ENCODE results near the gene RPTOR. TPM values are rescaled to one million over a fixed set of nuclear protein-coding genes. Genes with fewer than 3 reads are reported as not detected.

The RPTOR gene
- total RNA-seq, 1 experiment from 2014 or later, result 25.1 TPM

DNA sequence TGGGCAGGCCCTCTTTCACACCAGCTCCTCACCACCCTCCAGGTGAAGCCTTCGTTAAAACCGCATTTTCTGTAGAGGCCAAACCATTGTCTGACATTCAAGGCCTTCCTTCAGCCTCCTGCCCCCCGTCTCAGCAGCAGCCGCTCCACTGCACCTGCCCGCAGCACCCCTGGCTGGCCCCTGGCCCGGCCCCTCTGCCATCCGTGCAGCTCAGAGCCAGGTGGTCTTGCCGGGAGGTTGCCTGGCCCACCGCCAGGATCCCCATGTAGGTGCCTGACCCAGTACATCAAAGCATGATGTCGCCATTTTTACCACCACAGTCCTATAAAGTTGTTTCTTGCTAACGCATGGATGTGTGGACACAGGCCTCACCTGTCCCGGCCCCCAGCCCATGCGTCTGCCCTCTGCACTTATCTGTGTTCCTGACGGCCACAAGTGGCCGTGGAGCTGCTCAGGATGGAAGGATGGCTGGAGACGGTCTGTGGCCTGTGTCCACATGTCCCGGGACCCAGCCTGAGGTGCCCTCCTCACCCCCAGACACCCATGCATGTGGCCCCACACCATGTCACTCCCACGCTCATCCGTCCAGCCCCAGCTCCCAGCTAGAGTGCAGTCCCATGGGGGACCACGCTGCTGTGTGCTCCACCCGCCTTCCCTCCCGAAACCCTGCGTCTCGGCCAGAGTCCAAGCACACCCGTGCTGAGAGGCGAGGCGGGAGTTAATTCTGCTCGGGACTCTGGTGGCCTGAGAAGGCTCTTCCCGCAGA is 357.7 kb downstream of the RPTOR start:
- no peak overlapping the region for H3K56ac ChIP-seq (ENCODE audit: insufficient read length, low read depth, low read length)
- no peak overlapping the region for H2BK5ac ChIP-seq (ENCODE audit: insufficient read length, low read length)
- no peak overlapping the region for H3K18ac ChIP-seq (ENCODE audit: insufficient read length, low read depth, low read length)
- no peak overlapping the region for H2BK20ac ChIP-seq (ENCODE audit: low read depth, low read length, poor library complexity, severe bottlenecking)
- H4K5ac ChIP-seq (ENCODE audit: insufficient read length, low read depth, low read length), result no peak overlapping the region
- no peaks in the 10 kb centered on the region for H3K4me1 ChIP-seq (ENCODE audit: insufficient read depth, low read length)
- H4K20me1 ChIP-seq (ENCODE audit: control insufficient read depth, insufficient read depth, insufficient read length), result no peaks in the 10 kb centered on the region
- no peak overlapping the region for H4K8ac ChIP-seq (replicated peaks; ENCODE audit: insufficient read length, low read depth, low read length)
- no peak for DNase-seq
- H3K36me3 Mint-ChIP-seq (ENCODE audit: insufficient read depth in 1 of 3, low read depth in 3 of 3), result peaks cover 0 to 8% (median 6%) of the 10 kb centered on the region in 3 experiments; a peak in 3 of 7 replicates
- peaks cover 3% of the 10 kb centered on the region; the same call in 1 of the 2 replicates for H3K27me3 Mint-ChIP-seq (ENCODE audit: low read depth)
- no peak overlapping the region for H2BK12ac ChIP-seq (ENCODE audit: insufficient read length, low read depth, low read length)
- peak overlapping the region in 1 of 3 experiments; percentile 77; a peak in 3 of 7 replicates for H3K27ac Mint-ChIP-seq
- H3T11ph ChIP-seq (ENCODE audit: low read length), result no peak overlapping the region
- H2AFZ ChIP-seq (ENCODE audit: low read length), result no peak overlapping the region
- no peak overlapping the region for H3K4ac ChIP-seq (ENCODE audit: low read depth, low read length)
- H3K9me3 Mint-ChIP-seq, result no peaks in the 10 kb centered on the region
- peaks cover 5 to 7% of the 10 kb centered on the region in 2 experiments for H3K4me1 Mint-ChIP-seq
- H3K79me1 ChIP-seq (ENCODE audit: insufficient read depth, low read depth, low read length, poor library complexity, severe bottlenecking), result no peaks in the 10 kb centered on the region
- H3K4me3 Mint-ChIP-seq, result no peak overlapping the region
- H4K91ac ChIP-seq (ENCODE audit: insufficient read length, low read depth, low read length), result no peak overlapping the region
- no peak overlapping the region for H2BK120ac ChIP-seq (ENCODE audit: low read depth, low read length, poor library complexity, severe bottlenecking)
- no peaks in the 10 kb centered on the region for H3K27me3 ChIP-seq (ENCODE audit: insufficient read depth, low read length)
- no peak overlapping the region; the same call in 1 of the 2 replicates for H3K14ac ChIP-seq (ENCODE audit: insufficient read depth, low read length)
- H3K9me3 ChIP-seq (ENCODE audit: control insufficient read depth, low read depth, low read length), result no peaks in the 10 kb centered on the region
- H3K23ac ChIP-seq (ENCODE audit: insufficient read length, low read depth, low read length), result no peak overlapping the region
- WGBS (ENCODE audit: extremely low coverage, insufficient read length, low lambda C conversion rate), result no CpG with 5 or more reads among the region's 29 CpGs
- no peaks in the 10 kb centered on the region for H3K23me2 ChIP-seq (ENCODE audit: insufficient read length, low read depth, low read length, poor library complexity, severe bottlenecking)
- no peaks in the 10 kb centered on the region for H3K79me2 ChIP-seq (ENCODE audit: insufficient read depth, low read length)
- no peak overlapping the region for H2BK15ac ChIP-seq (ENCODE audit: low read depth, low read length)
- no peak overlapping the region for H2AK5ac ChIP-seq (ENCODE audit: insufficient read length, low read length)
- TF ChIP-seq, protein P1, sequence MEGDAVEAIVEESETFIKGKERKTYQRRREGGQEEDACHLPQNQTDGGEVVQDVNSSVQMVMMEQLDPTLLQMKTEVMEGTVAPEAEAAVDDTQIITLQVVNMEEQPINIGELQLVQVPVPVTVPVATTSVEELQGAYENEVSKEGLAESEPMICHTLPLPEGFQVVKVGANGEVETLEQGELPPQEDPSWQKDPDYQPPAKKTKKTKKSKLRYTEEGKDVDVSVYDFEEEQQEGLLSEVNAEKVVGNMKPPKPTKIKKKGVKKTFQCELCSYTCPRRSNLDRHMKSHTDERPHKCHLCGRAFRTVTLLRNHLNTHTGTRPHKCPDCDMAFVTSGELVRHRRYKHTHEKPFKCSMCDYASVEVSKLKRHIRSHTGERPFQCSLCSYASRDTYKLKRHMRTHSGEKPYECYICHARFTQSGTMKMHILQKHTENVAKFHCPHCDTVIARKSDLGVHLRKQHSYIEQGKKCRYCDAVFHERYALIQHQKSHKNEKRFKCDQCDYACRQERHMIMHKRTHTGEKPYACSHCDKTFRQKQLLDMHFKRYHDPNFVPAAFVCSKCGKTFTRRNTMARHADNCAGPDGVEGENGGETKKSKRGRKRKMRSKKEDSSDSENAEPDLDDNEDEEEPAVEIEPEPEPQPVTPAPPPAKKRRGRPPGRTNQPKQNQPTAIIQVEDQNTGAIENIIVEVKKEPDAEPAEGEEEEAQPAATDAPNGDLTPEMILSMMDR (conservative IDR thresholded peaks at IDR 0.05), result no peak
- no peak overlapping the region for H3K9ac ChIP-seq (ENCODE audit: extremely low read depth, insufficient read length, low read length)
- H3K4me2 ChIP-seq (ENCODE audit: insufficient read depth, insufficient read length, low read length), result no peak overlapping the region
- H3K27ac ChIP-seq (ENCODE audit: insufficient read length, low read depth, low read length), result no peak overlapping the region

Data from H9 (cell line).